H1 (cell line): ENCODE data around the gene ROBO2. TPM values are rescaled to one million over a fixed set of nuclear protein-coding genes. Genes with fewer than 3 reads are reported as not detected.

Source experiments
- CTCF ChIA-PET: fragments of 300-600 bp; sonication (Branson Sonifier 250); formaldehyde crosslinking; loops from one replicate; lab custom pipeline; 2021; ENCODE audit not compliant: partially characterized antibody; lab: Charles Lee
- POLR2A ChIA-PET: fragments of 300-600 bp; sonication (Branson Sonifier 250); formaldehyde crosslinking; loops from one replicate; lab custom pipeline; 2021; ENCODE audit warnings: inconsistent platforms; ENCODE audit not compliant: partially characterized antibody; lab: Charles Lee
- DNase-seq, 2 experiments: peaks; one replicate each; pipeline versions ENCODE4 v3.0.0 to v3.0.0-alpha.2; 2010 to 2022; ENCODE audit warnings: low spot score in 2 of 2, low read depth in 1 of 2, mixed read lengths in 1 of 2
- FAIRE-seq: peaks from 2 replicates; lab custom pipeline; 2011; peaks lifted over from hg19 to GRCh38; lab: Jason Lieb, UNC
- H2AFZ ChIP-seq: 2 replicates; pipeline ENCODE4 v1.8.1; 2012; ENCODE audit warnings: low read length, inconsistent platforms
- H2AK5ac ChIP-seq: 2 replicates; pipeline ENCODE4 v1.6.1; 2013; ENCODE audit warnings: low read depth, low read length
- H2BK120ac ChIP-seq: replicated peaks from 2 replicates; pipeline ENCODE3; 2013; ENCODE audit warnings: low read depth, low read length, inconsistent platforms
- H2BK12ac ChIP-seq: 2 replicates; pipeline ENCODE4 v1.6.1; 2013; ENCODE audit warnings: low read depth, low read length
- H2BK15ac ChIP-seq: 2 replicates; pipeline ENCODE4 v1.6.1; 2013; ENCODE audit warnings: low read length
- H2BK20ac ChIP-seq: 2 replicates; pipeline ENCODE4 v1.6.1; 2013; ENCODE audit warnings: low read length
- H2BK5ac ChIP-seq: 2 replicates; pipeline ENCODE4 v1.6.1; 2013; ENCODE audit warnings: low read depth, low read length
- H3K14ac ChIP-seq: 2 replicates; pipeline ENCODE4 v1.6.1; 2013; ENCODE audit warnings: inconsistent platforms; ENCODE audit not compliant: insufficient read length
- H3K18ac ChIP-seq: 2 replicates; pipeline ENCODE4 v1.6.1; 2013; ENCODE audit warnings: low read length; ENCODE audit errors: extremely low read depth
- H3K23ac ChIP-seq: 2 replicates; pipeline ENCODE4 v1.6.1; 2013; ENCODE audit warnings: inconsistent platforms; ENCODE audit not compliant: insufficient read length
- H3K23me2 ChIP-seq: 2 replicates; pipeline ENCODE4 v1.6.1; 2013; ENCODE audit warnings: low read depth, low read length
- H3K27ac ChIP-seq: 2 replicates; pipeline ENCODE4 v1.6.1; 2011; ENCODE audit warnings: low read depth, low read length, inconsistent platforms
- H3K27me3 ChIP-seq, 4 experiments: replicated peaks in 1 of 4; 1 replicate in 1 of 4; 2 replicates in 3 of 4; pipeline versions ENCODE4 v1.6.1 to v1.8.1; 2011 to 2013; ENCODE audit warnings: low read length in 3 of 4, mild to moderate bottlenecking in 3 of 4, inconsistent platforms in 2 of 4, mixed read lengths in 2 of 4, moderate library complexity in 1 of 4; ENCODE audit not compliant: control insufficient read depth in 3 of 4, insufficient read depth in 3 of 4; ENCODE audit errors: extremely low read depth in 1 of 4
- H3K36me3 ChIP-seq, 4 experiments: 2 replicates each; pipeline versions ENCODE4 v1.6.1 to v1.8.1; 2011 to 2013; ENCODE audit warnings: mild to moderate bottlenecking in 4 of 4, low read length in 3 of 4, moderate library complexity in 2 of 4, control low read depth in 1 of 4, inconsistent platforms in 1 of 4; ENCODE audit not compliant: insufficient read depth in 4 of 4, control insufficient read depth in 2 of 4
- H3K4ac ChIP-seq: replicated peaks from 2 replicates; pipeline ENCODE3; 2013; ENCODE audit warnings: low read length, low read depth, mixed read lengths, inconsistent platforms; ENCODE audit not compliant: insufficient read length
- H3K4me1 ChIP-seq, 4 experiments: replicated peaks in 1 of 4; 1 replicate in 1 of 4; 2 replicates in 3 of 4; pipeline versions ENCODE4 v1.6.1 to v1.8.1; 2011 to 2013; ENCODE audit warnings: low read length in 3 of 4, inconsistent platforms in 2 of 4, mixed read lengths in 1 of 4; ENCODE audit not compliant: insufficient read depth in 4 of 4, control insufficient read depth in 3 of 4
- H3K4me2 ChIP-seq, 2 experiments: 2 replicates each; pipeline versions ENCODE4 v1.6.1 to v1.8.1; 2011 to 2013; ENCODE audit warnings: low read depth in 2 of 2, low read length in 2 of 2, control low read depth in 1 of 2, inconsistent platforms in 1 of 2, mild to moderate bottlenecking in 1 of 2; ENCODE audit not compliant: insufficient read depth in 1 of 2
- H3K4me3 ChIP-seq, 4 experiments: fragments of 200-600, 300-600 bp in 1 of 4; sonication (generic), shearing (Covaris generic), sonication (Bioruptor Twin) in 1 of 4; 2 replicates each; pipeline versions ENCODE4 v1.5.1 to v1.8.1; 2011 to 2016; ENCODE audit warnings: low read length in 4 of 4, low read depth in 3 of 4, control low read depth in 2 of 4, inconsistent platforms in 2 of 4, mild to moderate bottlenecking in 2 of 4, mixed read lengths in 1 of 4, moderate library complexity in 1 of 4; ENCODE audit not compliant: insufficient read depth in 2 of 4; ENCODE audit errors: extremely low read depth in 1 of 4
- H3K56ac ChIP-seq: replicated peaks from 2 replicates; pipeline ENCODE3; 2013; ENCODE audit warnings: low read depth, mild to moderate bottlenecking, mixed read lengths, low read length, inconsistent platforms; ENCODE audit not compliant: insufficient read length
- H3K79me1 ChIP-seq: 2 replicates; pipeline ENCODE4 v1.6.1; 2013; ENCODE audit warnings: low read depth, low read length, control low read depth
- H3K79me2 ChIP-seq, 2 experiments: 2 replicates each; pipeline versions ENCODE4 v1.6.1 to v1.8.1; 2012 to 2013; ENCODE audit warnings: low read length in 2 of 2, mild to moderate bottlenecking in 2 of 2, inconsistent platforms in 1 of 2; ENCODE audit not compliant: insufficient read depth in 2 of 2, control insufficient read depth in 1 of 2
- H3K9ac ChIP-seq, 4 experiments: replicated peaks in 1 of 4; 1 replicate in 1 of 4; 2 replicates in 3 of 4; pipeline versions ENCODE4 v1.6.1 to v1.8.1; 2011 to 2013; ENCODE audit warnings: low read depth in 3 of 4, low read length in 3 of 4, control low read depth in 2 of 4, mild to moderate bottlenecking in 2 of 4, moderate library complexity in 2 of 4, inconsistent platforms in 1 of 4; ENCODE audit errors: extremely low read depth in 1 of 4
- H3K9me3 ChIP-seq, 2 experiments: 2 replicates each; pipeline versions ENCODE4 v1.6.1 to v1.8.1; 2012 to 2013; ENCODE audit warnings: mild to moderate bottlenecking in 2 of 2, moderate library complexity in 2 of 2, control low read depth in 1 of 2, inconsistent platforms in 1 of 2, low read depth in 1 of 2, low read length in 1 of 2, mixed read lengths in 1 of 2; ENCODE audit not compliant: insufficient read depth in 2 of 2
- H4K20me1 ChIP-seq, 2 experiments: replicated peaks in 1 of 2; 2 replicates each; pipeline versions ENCODE3 to v1.8.1; 2011 to 2013; ENCODE audit warnings: inconsistent platforms in 2 of 2, low read length in 2 of 2, mild to moderate bottlenecking in 1 of 2; ENCODE audit not compliant: insufficient read depth in 2 of 2, control insufficient read depth in 1 of 2
- H4K5ac ChIP-seq: 2 replicates; pipeline ENCODE4 v1.6.1; 2013; ENCODE audit warnings: low read length, low read depth, mixed read lengths, inconsistent platforms; ENCODE audit not compliant: insufficient read length
- H4K8ac ChIP-seq: 2 replicates; pipeline ENCODE4 v1.8.0; 2013; ENCODE audit warnings: mild to moderate bottlenecking, moderate library complexity, low read length, inconsistent platforms; ENCODE audit not compliant: insufficient read depth; ENCODE audit errors: extremely low read depth
- H4K91ac ChIP-seq: replicated peaks from 2 replicates; pipeline ENCODE3; 2013; ENCODE audit warnings: low read length, mixed read lengths, inconsistent platforms; ENCODE audit not compliant: insufficient read length
- ATF3 ChIP-seq: IDR thresholded peaks from 2 replicates; pipeline ENCODE4 v1.6.1; 2011; ENCODE audit warnings: low read depth, mild to moderate bottlenecking, low read length; ENCODE audit not compliant: insufficient read depth
- BACH1 ChIP-seq: IDR thresholded peaks from 2 replicates; pipeline ENCODE4 v1.6.1; 2012; ENCODE audit warnings: low read length, improper control_type of control experiment
- BRCA1 ChIP-seq: IDR thresholded peaks from 2 replicates; pipeline ENCODE4 v1.6.1; 2012; ENCODE audit warnings: low read depth, low read length, improper control_type of control experiment
- CHD2 ChIP-seq: IDR thresholded peaks from 2 replicates; pipeline ENCODE4 v1.6.1; 2012; ENCODE audit warnings: low read length, improper control_type of control experiment
- CTBP2 ChIP-seq: IDR thresholded peaks from 2 replicates; pipeline ENCODE4 v1.7.0; 2011; ENCODE audit warnings: borderline replicate concordance, mild to moderate bottlenecking, moderate library complexity, mixed read lengths, low read length; ENCODE audit not compliant: insufficient read depth, insufficient read length
- KDM1A ChIP-seq: fragments of 200-600, 300-600 bp; sonication (generic); IDR thresholded peaks from 2 replicates; pipeline ENCODE4 v1.7.1; 2016; ENCODE audit warnings: mild to moderate bottlenecking, low read length, borderline replicate concordance
- MAX ChIP-seq: IDR thresholded peaks from 2 replicates; pipeline ENCODE4 v1.6.1; 2012; ENCODE audit warnings: inconsistent platforms
- RBBP5 ChIP-seq: IDR thresholded peaks from 2 replicates; pipeline ENCODE4 v1.7.1; 2012; ENCODE audit warnings: low read depth, mild to moderate bottlenecking, inconsistent platforms, low read length, moderate library complexity, borderline replicate concordance
- SIRT6 ChIP-seq: IDR thresholded peaks from one replicate; pipeline ENCODE4 v1.7.1; 2012; ENCODE audit warnings: low read length, inconsistent platforms
- SIX5 ChIP-seq: IDR thresholded peaks from 2 replicates; pipeline ENCODE4 v1.6.1; 2011; ENCODE audit warnings: mild to moderate bottlenecking, low read depth, low read length
- SP1 ChIP-seq: IDR thresholded peaks from 2 replicates; pipeline ENCODE4 v1.6.1; 2011; ENCODE audit warnings: low read depth, low read length
- SRF ChIP-seq: IDR thresholded peaks from 2 replicates; pipeline ENCODE4 v1.6.1; 2011; ENCODE audit warnings: mild to moderate bottlenecking, low read depth, low read length, moderate library complexity
- SUZ12 ChIP-seq: fragments of 200-600 bp; sonication (generic); IDR thresholded peaks from 2 replicates; pipeline ENCODE4 v1.6.1; 2012; ENCODE audit warnings: mild to moderate bottlenecking, inconsistent platforms, low read length, moderate library complexity, mixed read lengths
- WGBS, 2 experiments: shearing (Covaris generic) in 1 of 2; methylation state at CpG; one replicate each; pipeline versions ENCODE4 v1.1.6 to v1.1.7; 2013 to 2015; ENCODE audit warnings: low lambda C conversion rate in 2 of 2, mixed read lengths in 2 of 2, inconsistent platforms in 1 of 2, low coverage in 1 of 2, missing lambda C conversion rate in 1 of 2; ENCODE audit not compliant: insufficient replicate concordance in 2 of 2, insufficient coverage in 1 of 2, insufficient read length in 1 of 2; ENCODE audit errors: extremely low coverage in 1 of 2, missing lambda C conversion rate in 1 of 2; 5-methylcytosine and 5-hydroxymethylcytosine counted together
- polyA plus RNA-seq, 7 experiments: library from polyadenylated mRNA; depleted of rRNA in 3 of 7; stranded (reverse) in 5 of 7; unstranded in 2 of 7; fragments of >200 nt in 5 of 7; fragments of 200-250 nt in 2 of 7; gene quantifications; 1 replicate in 5 of 7; 2 replicates in 1 of 7; 4 replicates in 1 of 7; pipeline versions ENCODE4 v1.2.1 to v1.2.3, GENCODE V29; 2011 to 2013; ENCODE audit warnings: missing spikeins in 2 of 7, mixed read lengths in 2 of 7
- total RNA-seq: library from RNA; stranded (reverse); fragmentation: NEBNext Ultra II Directional; extraction: Animal tissue kit (Norgen Biotek cat#: 25700); gene quantifications from 2 replicates; pipeline ENCODE4 v1.2.1, GENCODE V29; 2021

Gene ROBO2
- total and polyA plus RNA-seq, 2 of the 8 experiments (the other 6 are each of a cell fraction or from before 2014, with no cell fraction given), result 1.5 to 2.9 TPM

- no peaks in the 10 kb centered on the region for H3K79me1 ChIP-seq
- no peak overlapping the region for H2BK20ac ChIP-seq
- no peaks in the 10 kb centered on the region for H4K20me1 ChIP-seq
- no peak for FAIRE-seq
- H3K18ac ChIP-seq, result no peak overlapping the region
- H2BK12ac ChIP-seq, result no peak overlapping the region
- ChIA-PET POLR2A (no interaction called here), CTCF (interaction anchor here (0.8 to 1.9 kb wide), 2 partner anchors 37 to 257 kb away, joined by 3 to 4 read pairs; no protein-coding TSS in a partner anchor)
- H3K23me2 ChIP-seq, result peaks cover 2% of the 10 kb centered on the region; the same call in 1 of the 2 replicates
- no peak overlapping the region for H3K4me3 ChIP-seq
- H3K9ac ChIP-seq, result no peak overlapping the region
- WGBS, 2 experiments, result 90% methylated on average over 5 of the region's 5 CpGs; no CpG with 5 or more reads in 1 of the 2 experiments
- no peak overlapping the region for H2AK5ac ChIP-seq
- H3K4ac ChIP-seq, result no peak overlapping the region
- no peak overlapping the region for H3K4me2 ChIP-seq
- DNase-seq, result no peak
- H4K5ac ChIP-seq, result no peak overlapping the region
- H2BK120ac ChIP-seq, result no peak overlapping the region
- no peak overlapping the region for H4K91ac ChIP-seq
- H3K27me3 ChIP-seq, result no peaks in the 10 kb centered on the region
- H3K23ac ChIP-seq, result no peak overlapping the region
- H4K8ac ChIP-seq, result no peak overlapping the region
- no peak overlapping the region for H3K27ac ChIP-seq
- no peak overlapping the region for H2AFZ ChIP-seq
- H3K9me3 ChIP-seq, result peaks cover 2 to 3% of the 10 kb centered on the region in 2 experiments; a peak in 1 of 4 replicates
- no peaks in the 10 kb centered on the region for H3K4me1 ChIP-seq
- H3K36me3 ChIP-seq, result no peaks in the 10 kb centered on the region
- no peak overlapping the region for H2BK5ac ChIP-seq
- no peaks in the 10 kb centered on the region for H3K79me2 ChIP-seq
- H2BK15ac ChIP-seq, result no peak overlapping the region
- TF ChIP-seq RBBP5, result no peak
- no peak for TF ChIP-seq BACH1
- TF ChIP-seq CTBP2, result no peak
- TF ChIP-seq SP1, result no peak
- TF ChIP-seq KDM1A, result no peak
- no peak for TF ChIP-seq CHD2
- TF ChIP-seq BRCA1, result no peak
- TF ChIP-seq SIX5, result no peak
- TF ChIP-seq ATF3, result no peak
- no peak for TF ChIP-seq SRF
- no peak for TF ChIP-seq SUZ12
- no peak for TF ChIP-seq SIRT6
- TF ChIP-seq MAX, result no peak
- no peak overlapping the region for H3K14ac ChIP-seq
- H3K56ac ChIP-seq, result no peak overlapping the region
Observed at GRCh38 chr3:77063423-77063822, 23.5 kb downstream of the ROBO2 start.
